Measurements from ENCODE around the gene CMSS1. TPM values are rescaled to one million over a fixed set of nuclear protein-coding genes. Genes with fewer than 3 reads are reported as not detected.

The CMSS1 gene
- total RNA-seq, 2 experiments from 2014 or later = 42.1 to 42.6 TPM

- Mint-ChIP-seq H3K4me3 (no peak overlapping the region), H3K9me3 (ENCODE audit: insufficient read depth) (no peaks in the 10 kb centered on the region), H3K36me3 (ENCODE audit: low read depth) (peaks cover 1% of the 10 kb centered on the region), H3K27me3 (ENCODE audit: low read depth) (peaks cover 27% of the 10 kb centered on the region), H3K27ac (no peak overlapping the region), H3K4me1 (ENCODE audit: low read depth) (peaks cover 18% of the 10 kb centered on the region)
- ChIA-PET CTCF (interaction anchor here (1.0 kb wide), 1 partner anchor 13 kb away, joined by 3 read pairs; no protein-coding TSS in a partner anchor), POLR2A (interaction anchor here (0.8 kb wide), 1 partner anchor 16 kb away, joined by 3 read pairs; no protein-coding TSS in a partner anchor)
- ATAC-seq = no peak
- DNase-seq = no peak
Measured at GRCh38 chr3:99878005-99878404, 60.3 kb downstream of the CMSS1 start.

- no peak for ATAC-seq
- no peak overlapping the region for H3K27ac Mint-ChIP-seq
- CTCF ChIA-PET = interaction anchor here (0.8 to 1.5 kb wide), 2 partner anchors 9 to 375 kb away, joined by 3 to 4 read pairs; no protein-coding TSS in a partner anchor
- peaks cover 16% of the 10 kb centered on the region for H3K4me1 Mint-ChIP-seq (ENCODE audit: low read depth)
- no peaks in the 10 kb centered on the region for H3K9me3 Mint-ChIP-seq (ENCODE audit: insufficient read depth)
- no peak for DNase-seq
- peaks cover 22% of the 10 kb centered on the region for H3K27me3 Mint-ChIP-seq (ENCODE audit: low read depth)
- H3K36me3 Mint-ChIP-seq (ENCODE audit: low read depth) = peaks cover 3% of the 10 kb centered on the region
- no peak overlapping the region for H3K4me3 Mint-ChIP-seq
- POLR2A ChIA-PET = no interaction called here
Measured at GRCh38 chr3:99879275-99879674, 61.6 kb downstream of the CMSS1 start.

GRCh38 chr3:99881121-99881524 lies 63.5 kb downstream of the CMSS1 start:
- H3K36me3 Mint-ChIP-seq (ENCODE audit: low read depth) = peaks cover 5% of the 10 kb centered on the region
- H3K4me3 Mint-ChIP-seq = no peak overlapping the region
- H3K9me3 Mint-ChIP-seq (ENCODE audit: insufficient read depth) = no peaks in the 10 kb centered on the region
- no peak for ATAC-seq
- POLR2A ChIA-PET = no interaction called here
- DNase-seq = no peak
- CTCF ChIA-PET = no interaction called here
- H3K27me3 Mint-ChIP-seq (ENCODE audit: low read depth) = peaks cover 15% of the 10 kb centered on the region
- H3K4me1 Mint-ChIP-seq (ENCODE audit: low read depth) = peaks cover 24% of the 10 kb centered on the region
- H3K27ac Mint-ChIP-seq = no peak overlapping the region

- no peak for ATAC-seq
- Mint-ChIP-seq H3K4me3 (no peak overlapping the region), H3K9me3 (ENCODE audit: insufficient read depth) (no peaks in the 10 kb centered on the region), H3K27me3 (ENCODE audit: low read depth) (peaks cover 6% of the 10 kb centered on the region), H3K4me1 (ENCODE audit: low read depth) (peaks cover 22% of the 10 kb centered on the region), H3K36me3 (ENCODE audit: low read depth) (peaks cover 10% of the 10 kb centered on the region), H3K27ac (no peak overlapping the region)
- ChIA-PET CTCF (no interaction called here), POLR2A (no interaction called here)
- DNase-seq = no peak
Measured at GRCh38 chr3:99882436-99883137, 64.9 kb downstream of the CMSS1 start.

GRCh38 chr3:99883138-99883461 lies 65.4 kb downstream of the CMSS1 start:
- ChIA-PET CTCF (no interaction called here), POLR2A (no interaction called here)
- Mint-ChIP-seq H3K4me1 (ENCODE audit: low read depth) (peaks cover 22% of the 10 kb centered on the region), H3K27me3 (ENCODE audit: low read depth) (peaks cover 1% of the 10 kb centered on the region), H3K36me3 (ENCODE audit: low read depth) (peaks cover 10% of the 10 kb centered on the region), H3K4me3 (no peak overlapping the region), H3K9me3 (ENCODE audit: insufficient read depth) (no peaks in the 10 kb centered on the region), H3K27ac (no peak overlapping the region)
- ATAC-seq (no peak), DNase-seq (no peak)

DNA sequence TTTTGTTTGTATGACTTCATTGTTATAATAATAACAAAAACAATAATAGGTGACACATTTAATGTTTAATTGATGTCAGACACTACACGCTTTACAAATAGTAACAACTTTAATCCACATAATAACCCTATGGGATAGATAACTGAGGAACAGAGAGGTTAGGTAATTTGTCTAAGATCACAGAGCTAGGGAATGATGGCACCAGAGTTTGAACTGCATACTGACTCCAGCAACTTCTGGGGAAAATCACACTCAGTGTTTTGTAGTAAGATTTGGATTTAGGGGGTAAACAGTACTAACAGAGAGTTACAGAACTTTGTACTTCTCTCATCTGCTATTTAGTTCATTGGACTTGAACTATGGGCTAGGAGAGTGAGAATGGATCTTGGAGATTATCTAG lies 66.0 kb downstream of the CMSS1 start:
- no peaks in the 10 kb centered on the region for H3K27me3 Mint-ChIP-seq (ENCODE audit: low read depth)
- DNase-seq (no peak), ATAC-seq (no peak)
- no peaks in the 10 kb centered on the region for H3K9me3 Mint-ChIP-seq (ENCODE audit: insufficient read depth)
- H3K27ac Mint-ChIP-seq = no peak overlapping the region
- no peak overlapping the region for H3K4me3 Mint-ChIP-seq
- H3K36me3 Mint-ChIP-seq (ENCODE audit: low read depth) = peaks cover 10% of the 10 kb centered on the region
- H3K4me1 Mint-ChIP-seq (ENCODE audit: low read depth) = peaks cover 22% of the 10 kb centered on the region
- CTCF ChIA-PET = interaction anchor here (1.3 kb wide), 2 partner anchors 8 to 41 kb away, joined by 3 to 4 read pairs; no protein-coding TSS in a partner anchor
- POLR2A ChIA-PET = no interaction called here

- ATAC-seq = peak; percentile 53
- peaks cover 22% of the 10 kb centered on the region for H3K4me1 Mint-ChIP-seq (ENCODE audit: low read depth)
- DNase-seq = no peak
- CTCF ChIA-PET = interaction anchor here (1.0 to 1.3 kb wide), 3 partner anchors 9 to 44 kb away, joined by 3 to 4 read pairs (median 3); no protein-coding TSS in a partner anchor
- POLR2A ChIA-PET = no interaction called here
- H3K9me3 Mint-ChIP-seq (ENCODE audit: insufficient read depth) = no peaks in the 10 kb centered on the region
- peak overlapping the region; percentile 37 for H3K4me3 Mint-ChIP-seq
- H3K36me3 Mint-ChIP-seq (ENCODE audit: low read depth) = peaks cover 10% of the 10 kb centered on the region
- no peak overlapping the region for H3K27ac Mint-ChIP-seq
- H3K27me3 Mint-ChIP-seq (ENCODE audit: low read depth) = no peaks in the 10 kb centered on the region
Measured at GRCh38 chr3:99884484-99884883, 66.8 kb downstream of the CMSS1 start.

DNA sequence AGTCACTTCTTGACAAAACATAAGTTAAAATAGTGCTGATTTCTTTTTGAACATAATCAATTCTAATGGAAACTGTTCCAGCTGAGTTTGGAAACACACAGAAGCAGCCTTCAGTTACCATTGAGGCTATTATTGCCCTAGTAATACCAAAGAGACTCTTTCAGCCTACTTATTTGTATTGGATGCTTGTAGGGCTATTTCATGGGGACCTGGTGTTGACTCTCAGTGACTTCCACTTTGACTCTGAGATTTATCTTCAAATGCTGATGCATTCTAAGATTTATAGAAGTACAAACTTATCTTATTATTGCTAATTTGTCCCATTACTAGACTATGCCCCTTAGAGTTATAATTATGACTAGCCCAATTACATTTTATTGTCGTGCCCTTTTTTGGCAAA lies 67.4 kb downstream of the CMSS1 start:
- ChIA-PET CTCF (interaction anchor here (1.0 to 1.3 kb wide), 2 partner anchors 10 to 45 kb away, joined by 3 to 4 read pairs; no protein-coding TSS in a partner anchor), POLR2A (no interaction called here)
- no peak overlapping the region for H3K4me3 Mint-ChIP-seq
- no peaks in the 10 kb centered on the region for H3K9me3 Mint-ChIP-seq (ENCODE audit: insufficient read depth)
- H3K27me3 Mint-ChIP-seq (ENCODE audit: low read depth) = no peaks in the 10 kb centered on the region
- peaks cover 22% of the 10 kb centered on the region for H3K4me1 Mint-ChIP-seq (ENCODE audit: low read depth)
- H3K36me3 Mint-ChIP-seq (ENCODE audit: low read depth) = peaks cover 10% of the 10 kb centered on the region
- ATAC-seq (no peak), DNase-seq (no peak)
- H3K27ac Mint-ChIP-seq = no peak overlapping the region

DNA sequence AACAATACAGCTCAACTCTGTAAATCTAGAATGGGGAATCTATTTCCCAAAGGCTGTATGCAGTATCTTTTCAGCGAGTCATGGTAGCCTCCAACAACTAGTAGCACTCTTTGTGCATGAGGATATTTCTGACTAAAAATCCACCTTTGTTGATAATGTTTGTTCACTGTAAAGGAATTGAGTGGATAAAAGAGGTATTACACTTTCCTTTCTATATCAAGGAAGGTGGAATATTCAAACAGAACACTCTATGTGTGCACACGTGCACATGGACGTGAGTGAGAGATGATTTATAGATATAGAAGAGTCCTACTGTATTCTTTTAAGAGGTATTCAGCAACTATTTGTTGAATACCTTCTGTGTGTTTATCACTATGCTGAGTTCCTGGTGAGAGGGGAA lies 68.2 kb downstream of the CMSS1 start:
- no peak overlapping the region for H3K4me3 Mint-ChIP-seq
- DNase-seq (no peak), ATAC-seq (no peak)
- peaks cover 10% of the 10 kb centered on the region for H3K36me3 Mint-ChIP-seq (ENCODE audit: low read depth)
- H3K27me3 Mint-ChIP-seq (ENCODE audit: low read depth) = no peaks in the 10 kb centered on the region
- ChIA-PET POLR2A (no interaction called here), CTCF (no interaction called here)
- H3K27ac Mint-ChIP-seq = no peak overlapping the region
- no peaks in the 10 kb centered on the region for H3K9me3 Mint-ChIP-seq (ENCODE audit: insufficient read depth)
- peaks cover 22% of the 10 kb centered on the region for H3K4me1 Mint-ChIP-seq (ENCODE audit: low read depth)

DNA sequence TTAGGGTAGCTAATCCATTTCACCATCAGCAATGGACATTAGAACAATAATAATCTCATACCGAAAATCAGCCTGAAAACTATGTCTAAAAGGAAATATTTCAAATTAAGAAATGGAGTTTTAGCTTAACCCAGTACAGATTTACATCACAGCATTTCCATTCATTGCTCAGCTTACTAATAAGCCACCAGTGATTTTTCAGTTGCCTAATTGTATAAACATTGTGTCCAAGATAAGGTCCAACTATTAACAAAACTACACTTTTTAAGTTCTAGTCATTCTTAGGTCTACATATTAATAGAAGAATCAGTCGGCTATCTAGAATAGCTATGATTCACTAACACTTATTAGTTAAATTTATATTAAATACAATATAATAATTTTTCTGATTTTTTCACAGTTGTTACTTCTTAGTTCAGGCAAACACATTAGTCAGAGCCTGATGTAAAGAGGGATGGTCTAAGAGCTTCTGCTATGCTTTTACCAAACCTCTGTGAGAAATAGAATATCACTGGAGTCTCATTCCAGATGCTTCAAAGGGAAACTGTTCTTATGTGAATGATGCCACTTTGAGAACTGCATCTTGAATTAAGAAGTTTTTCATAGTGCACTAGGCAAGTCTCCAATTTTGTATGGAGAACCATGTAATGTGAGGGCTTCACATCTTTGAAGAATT lies 74.1 kb downstream of the CMSS1 start:
- Mint-ChIP-seq H3K4me1 (ENCODE audit: low read depth) (peaks cover 9% of the 10 kb centered on the region), H3K36me3 (ENCODE audit: low read depth) (peaks cover 6% of the 10 kb centered on the region), H3K4me3 (no peak overlapping the region), H3K27me3 (ENCODE audit: low read depth) (no peaks in the 10 kb centered on the region), H3K27ac (no peak overlapping the region), H3K9me3 (ENCODE audit: insufficient read depth) (no peaks in the 10 kb centered on the region)
- ATAC-seq (no peak), DNase-seq (no peak)
- POLR2A ChIA-PET = no interaction called here
- CTCF ChIA-PET = interaction anchor here (1.3 to 1.4 kb wide), 2 partner anchors 14 to 60 kb away, joined by 3 to 4 read pairs; no protein-coding TSS in a partner anchor

GRCh38 chr3:99892332-99892731 lies 74.7 kb downstream of the CMSS1 start:
- DNase-seq = no peak
- Mint-ChIP-seq H3K36me3 (ENCODE audit: low read depth) (peaks cover 3% of the 10 kb centered on the region), H3K4me1 (ENCODE audit: low read depth) (peaks cover 9% of the 10 kb centered on the region), H3K9me3 (ENCODE audit: insufficient read depth) (no peaks in the 10 kb centered on the region), H3K27me3 (ENCODE audit: low read depth) (no peaks in the 10 kb centered on the region), H3K4me3 (no peak overlapping the region), H3K27ac (no peak overlapping the region)
- ATAC-seq = no peak
- CTCF ChIA-PET = interaction anchor here (1.4 kb wide), 1 partner anchor 60 kb away, joined by 4 read pairs; no protein-coding TSS in a partner anchor
- POLR2A ChIA-PET = no interaction called here

DNA sequence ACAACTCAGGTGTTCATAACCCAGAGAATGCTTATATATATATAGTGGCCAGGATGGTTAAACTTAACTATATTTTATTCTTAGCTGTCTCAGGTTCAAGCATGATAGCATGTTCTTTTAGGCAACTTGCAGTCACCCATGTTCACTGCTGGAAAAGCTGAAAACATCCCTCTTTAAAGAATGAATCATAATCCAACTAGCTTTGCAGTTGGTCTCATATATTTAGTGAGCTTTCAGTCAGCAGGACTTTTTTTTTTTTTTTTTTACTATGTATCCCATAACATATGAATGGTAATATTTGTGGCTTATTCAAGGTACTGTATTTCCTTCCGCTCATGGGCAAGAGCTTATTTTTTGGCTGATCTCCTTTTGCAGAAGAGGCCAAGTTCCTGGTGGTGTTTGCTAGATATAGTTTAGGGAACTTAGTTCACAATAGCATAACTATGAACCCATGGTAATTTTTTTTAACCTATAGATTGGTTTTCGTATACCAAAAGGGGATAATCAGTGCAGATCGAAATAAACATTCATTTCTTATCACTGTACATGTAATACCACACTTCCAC lies 77.6 kb downstream of the CMSS1 start:
- peaks cover 9% of the 10 kb centered on the region for H3K4me1 Mint-ChIP-seq (ENCODE audit: low read depth)
- H3K9me3 Mint-ChIP-seq (ENCODE audit: insufficient read depth) = no peaks in the 10 kb centered on the region
- H3K27ac Mint-ChIP-seq = no peak overlapping the region
- H3K27me3 Mint-ChIP-seq (ENCODE audit: low read depth) = no peaks in the 10 kb centered on the region
- no peak for ATAC-seq
- DNase-seq = no peak
- CTCF ChIA-PET = interaction anchor here (0.7 to 2.1 kb wide), 2 partner anchors 51 to 64 kb away, joined by 4 to 10 read pairs; no protein-coding TSS in a partner anchor
- POLR2A ChIA-PET = interaction anchor here (0.8 kb wide), 1 partner anchor 152 kb away, joined by 3 read pairs; no protein-coding TSS in a partner anchor
- peaks cover 3% of the 10 kb centered on the region for H3K36me3 Mint-ChIP-seq (ENCODE audit: low read depth)
- no peak overlapping the region for H3K4me3 Mint-ChIP-seq
